Uterus (tissue), 2 donors: Measurements from ENCODE around the gene ADK.

ENCODE experiments used
- CTCF ChIP-seq, 4 experiments: fragments of 200-600 bp in 2 of 4; fragments of 450-650 bp in 2 of 4; sonication (generic) in 2 of 4; IDR thresholded peaks; one replicate each; pipeline ENCODE4 v1.5.1; 2016 to 2019; ENCODE audit warnings: antibody characterized with exemption in 4 of 4, mild to moderate bottlenecking in 2 of 4, moderate library complexity in 1 of 4
- POLR2A ChIP-seq, 2 donors: fragments of 450-650 bp; IDR thresholded peaks; one replicate each; pipeline ENCODE4 v1.6.1; 2016; ENCODE audit warnings: antibody characterized with exemption in 2 of 2, mild to moderate bottlenecking in 1 of 2, moderate library complexity in 1 of 2

GRCh38 chr10:74610299-74610698 is 459.3 kb downstream of the ADK start:
- no peak for TF ChIP-seq CTCF (IDR thresholded peaks at IDR 0.05)
- no peak for TF ChIP-seq POLR2A (IDR thresholded peaks at IDR 0.05)
